Measurements from ENCODE around the gene ASTN2. TPM values are rescaled to one million over a fixed set of nuclear protein-coding genes. Genes with fewer than 3 reads are reported as not detected.

ASTN2 gene
- total and polyA plus RNA-seq, 2 donors (not counting 3 experiments of a cell fraction or from before 2014, with no cell fraction given): 1.0 to 1.9 TPM

DNA sequence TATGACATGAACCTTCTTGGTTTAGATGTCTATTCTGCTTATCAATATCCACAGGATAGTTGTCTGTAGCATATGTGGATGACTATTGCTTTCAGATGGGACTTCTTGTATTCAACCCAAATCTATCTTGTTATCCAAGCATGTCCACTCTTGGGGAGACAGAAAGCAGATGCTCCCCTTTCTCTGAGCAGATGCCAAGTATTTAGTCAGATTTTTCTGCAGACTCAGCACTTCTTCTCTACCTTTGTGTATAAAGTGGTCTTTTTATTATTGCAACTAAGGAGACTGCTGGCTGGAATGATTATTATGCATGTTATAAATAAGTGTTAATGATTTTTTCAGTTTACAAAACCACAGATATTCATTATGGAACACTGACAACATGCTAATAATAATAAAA is 45.1 kb upstream of the ASTN2 start:
- DNase-seq (ENCODE audit: low read depth, low spot score) (no peak), FAIRE-seq (no peak)
- Histone ChIP-seq H3K4me2 (ENCODE audit: insufficient read depth, low read length) (no peak overlapping the region), H3K4me3 (replicated peaks in 1 of 3; ENCODE audit: insufficient read depth in 1 of 3, low read depth in 1 of 3, low read length in 3 of 3) (no peak overlapping the region), H3K27me3 (ENCODE audit: control insufficient read depth in 2 of 2, insufficient read depth in 2 of 2, low read length in 2 of 2) (no peaks in the 10 kb centered on the region), H3K27ac (ENCODE audit: insufficient read depth, low read depth, low read length) (no peak overlapping the region), H2AFZ (ENCODE audit: low read depth, low read length) (no peak overlapping the region), H3K36me3 (ENCODE audit: control insufficient read depth in 2 of 2, extremely low read depth in 1 of 2, insufficient read depth in 2 of 2, low read length in 2 of 2) (no peaks in the 10 kb centered on the region), H3K4me1 (ENCODE audit: control insufficient read depth, extremely low read depth, insufficient read depth, low read length) (no peaks in the 10 kb centered on the region), H3K9me3 (replicated peaks; ENCODE audit: control insufficient read depth, insufficient read depth, low read length) (no peaks in the 10 kb centered on the region), H3K9ac (replicated peaks; ENCODE audit: extremely low read depth, insufficient read depth, low read length) (no peak overlapping the region), H4K20me1 (replicated peaks; ENCODE audit: control insufficient read depth, extremely low read depth, insufficient read depth, low read length) (no peaks in the 10 kb centered on the region), H3K9me1 (replicated peaks; ENCODE audit: control insufficient read depth, extremely low read depth, insufficient read depth, low read length) (no peaks in the 10 kb centered on the region), H3K79me2 (ENCODE audit: control insufficient read depth, insufficient read depth, low read length) (no peaks in the 10 kb centered on the region)
- intact Hi-C loops (cut with micrococcal nuclease): no loop called here
- CTCF ChIA-PET: no interaction called here
- TF ChIP-seq MAX (IDR thresholded peaks at IDR 0.05; ENCODE audit: insufficient read depth, insufficient read length): no peak
- dilution Hi-C loops (cut with MboI; ENCODE audit: extremely low pct_ligation_motif_present, low sequenced_read_pairs): no loop called here
- POLR2A ChIA-PET: no interaction called here
- no TSS peak for BruUV-seq (replicated peaks)

DNA sequence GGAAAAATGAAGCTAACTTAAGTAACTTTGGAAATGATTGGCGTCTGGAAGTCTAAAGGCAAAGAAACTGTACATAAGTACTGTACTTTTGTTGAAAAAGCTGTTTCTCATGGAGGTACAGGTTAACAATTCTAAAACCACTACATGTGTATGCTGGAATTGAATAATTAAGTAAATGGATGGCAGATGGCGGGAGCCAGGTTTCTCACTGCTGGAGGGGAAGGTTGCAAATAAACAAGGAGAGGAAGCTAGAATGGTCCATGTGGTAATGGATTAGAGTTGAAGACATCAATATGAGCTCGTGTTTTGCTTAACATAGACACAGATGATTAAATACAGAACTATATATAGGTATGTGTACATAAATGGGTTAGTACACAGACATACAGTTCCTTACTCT is 43.2 kb upstream of the ASTN2 start:
- intact Hi-C loops (cut with micrococcal nuclease): no loop called here
- no peak for DNase-seq (ENCODE audit: low read depth, low spot score)
- CTCF ChIA-PET: no interaction called here
- H3K4me2 ChIP-seq (ENCODE audit: insufficient read depth, low read length): no peak overlapping the region
- no peaks in the 10 kb centered on the region for H3K27me3 ChIP-seq (ENCODE audit: control insufficient read depth in 2 of 2, insufficient read depth in 2 of 2, low read length in 2 of 2)
- no peaks in the 10 kb centered on the region for H3K4me1 ChIP-seq (ENCODE audit: control insufficient read depth, extremely low read depth, insufficient read depth, low read length)
- POLR2A ChIA-PET: no interaction called here
- no peak for TF ChIP-seq POLR2A (IDR thresholded peaks at IDR 0.05; ENCODE audit: low read depth, low read length)
- no peak for TF ChIP-seq MYC (IDR thresholded peaks at IDR 0.05; ENCODE audit: low read depth, low read length)
- TF ChIP-seq MAX (IDR thresholded peaks at IDR 0.05; ENCODE audit: insufficient read depth, insufficient read length): no peak
- TF ChIP-seq FOS (IDR thresholded peaks at IDR 0.05; ENCODE audit: borderline replicate concordance, insufficient read depth, low read length): no peak
- TF ChIP-seq POLR2AphosphoS5 (IDR thresholded peaks at IDR 0.05; ENCODE audit: insufficient read depth, low read depth, low read length): no peak
- no peak for TF ChIP-seq EZH2 (IDR thresholded peaks at IDR 0.05; ENCODE audit: borderline replicate concordance, low read depth, low read length, severe bottlenecking)
- no peak for TF ChIP-seq CTCF (IDR thresholded peaks at IDR 0.05; ENCODE audit: extremely low read depth in 1 of 2, insufficient read depth in 1 of 2, low read depth in 1 of 2, low read length in 2 of 2)
- no peak for TF ChIP-seq JUN (IDR thresholded peaks at IDR 0.05; ENCODE audit: borderline replicate concordance, insufficient read depth, insufficient read length, low read depth)
- TF ChIP-seq GATA2 (IDR thresholded peaks at IDR 0.05; ENCODE audit: insufficient read depth, insufficient read length, low read depth, low read length): no peak
- no TSS peak for BruUV-seq (replicated peaks)
- no peaks in the 10 kb centered on the region for H3K79me2 ChIP-seq (ENCODE audit: control insufficient read depth, insufficient read depth, low read length)
- no peaks in the 10 kb centered on the region for H3K9me1 ChIP-seq (replicated peaks; ENCODE audit: control insufficient read depth, extremely low read depth, insufficient read depth, low read length)
- no peak overlapping the region for H3K4me3 ChIP-seq (replicated peaks in 1 of 3; ENCODE audit: insufficient read depth in 1 of 3, low read depth in 1 of 3, low read length in 3 of 3)
- dilution Hi-C loops (cut with MboI; ENCODE audit: extremely low pct_ligation_motif_present, low sequenced_read_pairs): no loop called here
- H2AFZ ChIP-seq (ENCODE audit: low read depth, low read length): no peak overlapping the region
- H3K36me3 ChIP-seq (ENCODE audit: control insufficient read depth in 2 of 2, extremely low read depth in 1 of 2, insufficient read depth in 2 of 2, low read length in 2 of 2): no peaks in the 10 kb centered on the region
- H3K9me3 ChIP-seq (replicated peaks; ENCODE audit: control insufficient read depth, insufficient read depth, low read length): no peaks in the 10 kb centered on the region
- no peak for FAIRE-seq
- no peak overlapping the region for H3K9ac ChIP-seq (replicated peaks; ENCODE audit: extremely low read depth, insufficient read depth, low read length)
- no peaks in the 10 kb centered on the region for H4K20me1 ChIP-seq (replicated peaks; ENCODE audit: control insufficient read depth, extremely low read depth, insufficient read depth, low read length)
- no peak overlapping the region for H3K27ac ChIP-seq (ENCODE audit: insufficient read depth, low read depth, low read length)

Data from endothelial cell of umbilical vein (primary cell).